CD4-positive, alpha-beta T cell treated with Interleukin-15 for 1 hour (primary cell): ENCODE data around the gene KAZN.
"Not testable (repeated sequence)": the region's sequence is repeated elsewhere in the genome, so short reads cannot be mapped to it uniquely, and the experiment has no call there.

Experiments
- DNase-seq: peaks from one replicate; pipeline ENCODE4 v3.0.0-alpha.2; 2020

Gene KAZN

DNA sequence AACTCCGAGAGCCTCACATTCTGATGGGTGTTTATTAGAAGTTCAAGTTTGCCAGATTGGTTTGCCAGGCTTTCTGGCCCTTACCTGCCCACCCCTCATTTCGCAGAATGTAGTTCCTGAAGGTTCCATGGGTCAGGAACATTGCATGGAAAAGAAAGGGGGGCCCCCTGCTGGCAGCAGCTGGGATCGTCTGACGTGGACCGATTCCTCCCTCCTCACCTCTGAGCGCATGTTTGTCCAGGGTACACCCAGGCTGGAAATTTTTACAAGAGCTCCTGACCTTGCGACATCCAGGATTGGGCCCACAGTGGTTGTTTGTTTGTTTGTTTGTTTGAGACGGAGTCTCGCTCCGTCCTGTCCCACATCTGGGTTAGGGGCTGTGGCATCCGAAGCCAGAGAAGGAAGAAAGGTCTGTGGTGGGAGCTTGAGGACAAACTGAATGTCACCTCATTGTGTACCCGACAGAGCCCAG, 429.1 kb downstream of the KAZN start:
- no peak for DNase-seq

DNA sequence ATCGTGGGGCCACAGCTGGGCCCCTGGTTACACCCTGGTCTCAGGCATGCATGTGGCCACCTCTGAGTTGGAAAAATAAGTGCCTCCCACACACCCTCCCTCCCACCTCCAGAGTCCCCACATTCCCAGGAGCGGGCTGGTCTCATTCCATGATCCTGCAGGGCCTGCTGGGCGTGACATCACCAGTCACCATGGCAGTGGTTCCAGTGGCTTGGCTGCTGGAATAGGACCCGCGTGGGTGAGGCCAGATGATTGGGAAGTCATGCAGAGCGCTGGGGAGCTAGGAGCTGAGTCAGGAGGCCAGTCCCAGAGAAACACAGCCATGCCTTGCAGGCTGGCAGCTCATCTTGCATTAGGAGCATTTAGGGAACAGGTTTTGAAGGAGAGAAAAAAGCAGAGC, 429.6 kb downstream of the KAZN start:
- DNase-seq = no peak

DNA sequence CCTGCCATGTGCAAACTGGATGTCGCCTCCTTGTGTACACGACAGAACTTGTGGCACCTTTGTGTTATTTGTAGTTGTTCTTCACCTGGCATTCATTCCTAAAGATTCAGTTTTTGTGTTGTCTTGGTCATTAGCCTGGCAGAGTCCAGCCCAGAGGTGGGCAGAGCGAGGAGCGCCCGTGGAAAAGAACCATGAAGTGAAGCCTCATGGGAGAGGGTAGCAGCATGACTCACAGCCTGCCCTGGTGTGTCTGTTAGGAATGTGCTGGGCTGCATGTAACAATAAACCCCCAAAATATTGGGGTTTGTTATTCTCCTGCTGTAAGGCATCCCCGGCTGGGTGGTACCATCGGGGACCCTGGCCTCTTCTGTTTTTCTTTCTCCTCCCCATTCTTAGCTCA, 430.1 kb downstream of the KAZN start:
- no peak for DNase-seq

DNA sequence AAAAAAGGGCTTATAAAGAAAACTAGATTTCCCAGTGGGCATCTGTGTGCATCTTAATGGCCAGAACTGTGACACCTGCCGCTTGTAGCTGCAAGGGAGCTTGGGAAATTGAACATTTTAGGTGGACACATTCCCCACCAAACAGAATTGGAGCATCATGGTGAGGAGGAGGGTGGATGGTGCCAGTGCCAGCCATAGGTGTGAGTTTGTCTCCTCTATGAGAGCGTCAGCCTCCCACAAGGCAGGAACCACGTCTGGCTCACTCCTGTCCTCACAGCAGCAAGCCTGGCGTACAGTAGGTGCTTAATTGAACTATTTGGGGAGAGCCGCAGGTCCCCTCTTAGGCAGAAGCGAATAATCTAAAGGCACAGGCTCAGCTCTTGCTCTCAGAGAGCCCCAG, 430.6 kb downstream of the KAZN start:
- no peak for DNase-seq

DNA sequence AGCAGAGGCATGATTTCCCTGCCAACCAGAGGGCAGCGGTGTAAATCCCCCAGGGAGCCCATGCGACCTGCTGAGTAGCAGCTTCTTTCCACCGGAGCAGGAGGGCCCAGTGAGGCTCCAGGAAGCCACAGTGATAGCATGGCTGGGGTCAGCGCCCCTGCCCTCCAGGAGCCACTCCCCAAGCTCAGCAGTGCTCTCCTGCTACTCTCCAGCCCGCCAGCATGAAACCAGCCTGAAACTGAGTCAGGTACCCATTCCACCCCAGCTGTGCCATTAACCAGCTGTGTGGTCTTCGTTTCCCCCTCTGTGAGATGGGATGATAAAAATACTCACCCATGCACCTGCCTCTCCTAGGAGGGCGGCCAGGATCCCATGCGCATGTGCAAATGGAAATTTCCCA, 431.3 kb downstream of the KAZN start:
- DNase-seq = no peak

DNA sequence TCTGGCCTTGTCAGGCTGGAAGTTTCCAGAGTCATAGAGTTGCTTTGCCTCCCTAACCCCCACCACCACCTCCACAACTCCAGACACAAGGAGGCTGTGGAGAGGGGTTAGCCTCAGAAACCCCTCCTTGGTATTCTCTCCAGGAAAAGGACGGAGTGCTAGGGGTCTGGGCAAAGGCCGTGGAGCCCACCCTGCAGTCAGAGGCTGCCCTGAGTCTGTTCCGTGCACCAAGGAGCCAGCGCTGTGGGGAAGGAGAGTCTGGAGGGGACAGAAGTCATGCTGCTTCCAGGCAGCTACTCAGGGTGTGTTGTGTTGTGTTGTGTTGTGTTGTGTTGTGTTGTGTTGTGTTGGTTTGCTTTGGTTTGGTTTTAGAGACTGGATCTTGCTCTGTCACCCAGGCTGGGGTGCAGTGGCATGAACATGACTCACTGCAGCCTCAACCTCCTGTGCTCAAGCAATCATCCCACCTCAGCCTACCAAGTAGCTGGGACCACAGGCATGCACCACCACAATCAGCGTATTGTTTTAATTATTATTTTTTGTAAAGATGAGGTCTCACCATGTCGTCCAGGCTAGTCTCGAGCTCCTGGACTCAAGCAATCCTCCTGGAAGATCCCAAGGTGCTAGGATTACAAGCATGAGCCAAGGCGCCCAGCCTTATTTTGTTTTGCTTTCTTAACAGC, 432.9 kb downstream of the KAZN start:
- no peak for DNase-seq

DNA sequence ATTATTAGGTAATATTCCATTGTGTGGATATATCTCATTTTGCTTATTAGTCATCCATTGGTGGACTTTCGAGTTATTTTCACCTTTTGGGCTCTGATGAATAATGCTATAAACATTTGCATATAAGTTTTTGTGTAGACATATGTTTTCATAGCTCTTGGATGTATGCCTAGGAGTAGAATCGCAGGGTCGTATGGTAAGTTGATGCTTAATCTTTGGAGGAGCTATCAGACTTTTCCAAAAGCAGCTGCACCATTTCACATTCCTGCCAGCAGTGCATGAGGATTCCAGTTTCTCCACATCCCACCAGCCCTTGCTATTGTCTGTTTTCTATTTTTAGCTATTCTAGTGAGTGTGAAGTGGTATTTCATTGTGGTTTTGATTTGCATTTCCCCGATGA, 434.8 kb downstream of the KAZN start:
- DNase-seq = no peak

DNA sequence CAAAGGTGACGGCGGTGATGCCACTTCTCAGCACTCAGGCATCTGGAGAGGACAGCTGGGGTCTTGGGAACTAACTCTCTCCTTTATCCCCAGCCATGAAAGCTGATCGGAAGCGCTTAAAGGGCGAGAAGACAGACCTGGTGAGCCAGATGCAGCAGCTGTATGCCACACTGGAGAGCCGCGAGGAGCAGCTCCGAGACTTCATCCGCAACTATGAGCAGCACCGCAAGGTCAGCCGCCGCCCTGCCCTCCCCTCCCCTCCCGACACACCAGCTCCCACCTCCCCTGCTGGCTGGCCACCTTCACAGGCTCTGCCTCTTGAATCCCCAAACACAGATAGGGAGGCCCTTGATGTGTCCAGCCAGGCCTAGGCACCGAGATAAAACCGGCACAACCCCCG, 436.2 kb downstream of the KAZN start:
- no peak for DNase-seq

DNA sequence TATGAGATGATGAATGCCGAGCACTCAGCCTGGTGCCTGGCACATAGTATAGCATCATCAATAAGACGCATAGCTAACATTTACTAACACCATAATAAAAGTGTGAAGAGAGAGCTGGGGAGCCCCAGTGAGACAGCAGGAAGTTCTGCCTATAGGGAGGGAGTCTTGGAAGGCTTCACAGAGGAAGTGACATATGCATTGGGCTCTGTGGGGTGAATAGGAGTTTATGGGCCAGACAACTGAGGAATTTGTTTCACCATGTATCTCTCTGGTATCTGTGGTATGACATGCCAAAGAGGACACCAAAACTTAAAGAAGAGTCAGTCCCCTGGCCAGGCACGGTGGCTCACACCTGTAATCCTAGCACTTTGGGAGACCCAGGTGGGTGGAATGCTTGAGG, 436.8 kb downstream of the KAZN start:
- DNase-seq = no peak

DNA sequence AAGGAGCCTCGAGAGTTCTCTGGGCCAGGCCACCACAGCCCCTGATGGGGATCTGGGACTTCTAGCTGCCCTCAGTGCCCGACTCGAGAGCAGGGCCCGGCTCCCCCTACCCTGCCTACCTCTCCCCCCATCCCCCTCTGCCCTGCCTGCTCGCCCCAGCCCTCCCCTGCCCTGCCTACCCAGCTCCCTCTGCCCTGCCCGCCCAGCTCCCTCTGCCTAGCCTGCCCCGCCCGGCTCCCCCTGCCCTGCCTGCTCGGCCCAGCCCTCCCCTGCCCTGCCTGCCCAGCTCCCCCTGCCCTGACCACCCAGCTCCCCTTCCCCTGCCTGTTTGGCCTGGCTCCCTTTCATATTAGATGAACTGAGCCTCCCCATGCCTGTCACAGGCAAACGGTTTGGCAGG, 437.6 kb downstream of the KAZN start:
- no peak for DNase-seq

DNA sequence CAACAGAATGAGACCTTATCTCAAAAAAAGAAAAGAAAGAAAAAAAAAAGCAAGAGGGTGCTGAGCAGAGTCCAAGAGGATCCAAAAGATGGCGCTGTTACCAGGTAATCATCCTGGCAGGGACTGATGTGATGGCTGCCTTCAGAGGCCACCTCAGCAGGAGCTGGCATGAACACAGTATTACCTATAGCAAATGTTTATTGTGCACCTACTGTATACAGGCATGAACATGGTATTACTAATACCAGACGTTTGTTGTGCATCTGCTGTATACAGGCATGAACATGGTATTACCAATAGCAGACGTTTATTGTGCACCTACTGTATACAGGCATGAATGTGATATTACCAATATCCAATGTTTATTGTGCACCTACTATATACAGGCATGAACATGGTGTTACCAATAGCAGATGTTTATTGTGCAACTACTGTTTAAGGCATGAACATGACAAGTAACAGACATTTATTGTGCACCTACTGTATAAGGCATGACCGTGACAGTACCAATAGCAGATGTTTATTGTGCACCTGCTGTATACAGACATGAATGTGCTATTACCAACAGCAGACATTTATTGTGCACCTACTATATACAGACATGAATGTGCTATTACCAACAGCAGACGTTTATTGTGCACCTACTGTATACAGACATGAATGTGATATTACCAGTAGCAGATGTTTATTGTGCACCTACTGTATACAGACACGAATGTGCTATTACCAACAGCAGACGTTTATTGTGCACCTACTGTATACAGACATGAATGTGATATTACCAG, 439.9 kb downstream of the KAZN start:
- DNase-seq = no peak

DNA sequence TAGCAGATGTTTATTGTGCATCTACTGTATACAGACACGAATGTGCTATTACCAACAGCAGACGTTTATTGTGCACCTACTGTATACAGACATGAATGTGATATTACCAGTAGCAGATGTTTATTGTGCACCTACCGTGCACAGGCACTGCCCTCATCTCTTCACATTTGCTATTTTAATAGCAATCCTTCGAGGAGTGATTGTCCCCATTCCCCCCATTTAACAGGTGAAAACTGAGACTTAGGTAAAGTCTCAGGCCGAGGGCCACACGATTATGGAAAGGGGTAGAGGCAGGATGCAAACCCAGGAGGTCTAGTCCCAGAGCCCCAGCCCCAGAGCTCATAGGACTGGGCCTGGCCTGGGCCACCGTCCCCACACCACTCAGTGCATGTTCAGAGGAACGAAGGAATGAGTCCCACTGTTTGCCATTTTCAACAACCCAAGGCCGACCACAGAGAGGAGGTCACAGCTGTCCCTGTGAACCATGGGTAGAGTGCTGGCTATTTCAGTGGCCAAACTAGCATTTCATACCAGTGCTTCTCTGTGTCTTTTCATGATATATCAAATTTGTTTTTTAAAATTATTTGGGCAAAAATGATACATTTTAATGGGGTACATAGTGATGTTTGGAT, 440.6 kb downstream of the KAZN start:
- DNase-seq = no peak

DNA sequence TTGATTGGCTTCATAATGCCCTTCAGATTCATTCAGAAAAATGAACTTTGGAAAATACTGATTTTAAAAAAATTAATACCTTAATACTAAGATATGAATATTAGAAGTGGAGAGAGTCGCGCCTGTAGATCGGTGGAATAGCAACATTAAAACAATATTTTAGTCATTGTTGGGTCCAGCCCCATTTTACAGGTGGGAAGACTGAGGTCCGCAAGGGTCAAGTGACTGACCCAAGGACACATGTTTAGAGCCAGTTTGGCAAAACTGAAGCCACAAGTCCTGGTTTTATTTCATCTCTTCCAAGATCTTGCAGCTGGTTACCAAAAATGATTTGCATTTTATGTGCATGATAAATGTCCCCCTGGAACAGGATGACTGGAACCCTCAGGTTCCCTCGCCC, 441.4 kb downstream of the KAZN start:
- DNase-seq = no peak

DNA sequence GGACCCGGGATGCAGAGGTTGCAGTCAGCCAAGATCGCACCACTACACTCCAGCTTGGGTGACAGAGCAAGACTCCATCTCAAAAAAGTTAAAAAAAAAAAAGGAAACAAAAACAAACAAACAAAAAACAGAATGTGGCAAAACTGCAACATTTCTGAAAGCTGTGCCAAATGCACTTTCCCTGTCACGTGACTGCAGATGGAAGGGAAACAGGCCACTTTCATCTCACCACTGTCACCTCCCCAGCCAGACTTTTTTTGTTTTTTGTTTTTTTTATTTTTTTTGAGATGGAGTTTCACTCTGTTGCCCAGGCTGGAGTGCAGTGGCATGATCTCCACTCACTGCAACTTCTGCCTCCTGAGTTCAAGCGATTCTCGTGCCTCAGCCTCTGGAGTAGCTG, 442.2 kb downstream of the KAZN start:
- DNase-seq = not testable (repeated sequence)

DNA sequence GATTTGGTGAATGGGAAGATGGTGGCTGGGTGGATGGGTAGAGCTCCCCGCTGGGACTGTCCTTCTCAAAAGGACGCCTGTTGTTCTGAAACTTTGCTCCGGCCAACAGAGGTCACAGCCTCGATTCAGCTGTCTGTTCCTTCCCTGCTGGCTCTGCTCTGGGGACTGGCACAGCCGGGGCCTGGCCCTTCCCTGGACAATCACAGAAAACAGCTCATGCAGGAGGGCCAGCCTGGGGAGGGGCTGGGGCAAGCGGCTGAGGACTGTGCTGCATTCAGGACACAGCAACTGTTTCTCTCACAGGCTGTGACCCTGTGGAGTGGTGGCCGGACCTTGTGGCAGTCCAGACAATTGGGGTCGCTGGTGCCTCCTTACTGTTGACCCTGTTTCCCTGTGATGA, 444.4 kb downstream of the KAZN start:
- no peak for DNase-seq

DNA sequence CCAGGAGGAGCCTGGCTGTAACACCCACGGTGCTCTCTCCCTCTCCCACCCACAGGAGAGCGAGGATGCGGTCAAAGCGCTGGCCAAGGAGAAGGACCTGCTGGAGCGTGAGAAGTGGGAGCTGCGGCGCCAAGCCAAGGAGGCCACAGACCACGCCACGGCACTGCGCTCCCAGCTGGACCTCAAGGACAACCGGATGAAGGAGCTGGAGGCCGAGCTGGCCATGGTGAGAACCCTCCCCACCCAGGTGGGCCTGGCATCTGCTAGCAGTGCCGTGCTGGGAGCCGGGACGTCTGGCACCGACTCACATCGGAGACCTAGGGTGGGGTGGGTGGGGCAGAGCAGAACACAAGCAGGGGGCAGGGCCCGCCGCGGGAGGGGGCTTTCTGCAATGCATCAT, 445.4 kb downstream of the KAZN start:
- no peak for DNase-seq

DNA sequence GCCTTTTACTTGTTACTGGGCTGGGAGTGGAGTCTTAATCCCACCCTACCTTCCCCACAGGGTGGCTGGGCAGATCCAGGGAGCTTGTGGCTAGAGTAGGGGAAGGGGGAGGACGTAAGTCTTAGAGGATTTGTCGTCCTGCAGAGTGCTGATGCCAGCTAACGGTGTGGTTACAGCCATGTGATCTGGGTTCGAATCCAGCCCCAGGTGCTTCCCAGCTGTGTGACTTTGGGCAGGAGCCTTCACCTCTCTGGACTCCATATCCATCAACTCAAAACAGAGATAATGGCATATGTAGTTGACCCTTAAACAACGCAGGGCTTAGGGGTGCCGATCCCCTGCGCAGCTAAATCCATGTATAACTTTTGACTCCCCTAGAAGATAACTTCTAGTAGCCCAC, 446.6 kb downstream of the KAZN start:
- no peak for DNase-seq

DNA sequence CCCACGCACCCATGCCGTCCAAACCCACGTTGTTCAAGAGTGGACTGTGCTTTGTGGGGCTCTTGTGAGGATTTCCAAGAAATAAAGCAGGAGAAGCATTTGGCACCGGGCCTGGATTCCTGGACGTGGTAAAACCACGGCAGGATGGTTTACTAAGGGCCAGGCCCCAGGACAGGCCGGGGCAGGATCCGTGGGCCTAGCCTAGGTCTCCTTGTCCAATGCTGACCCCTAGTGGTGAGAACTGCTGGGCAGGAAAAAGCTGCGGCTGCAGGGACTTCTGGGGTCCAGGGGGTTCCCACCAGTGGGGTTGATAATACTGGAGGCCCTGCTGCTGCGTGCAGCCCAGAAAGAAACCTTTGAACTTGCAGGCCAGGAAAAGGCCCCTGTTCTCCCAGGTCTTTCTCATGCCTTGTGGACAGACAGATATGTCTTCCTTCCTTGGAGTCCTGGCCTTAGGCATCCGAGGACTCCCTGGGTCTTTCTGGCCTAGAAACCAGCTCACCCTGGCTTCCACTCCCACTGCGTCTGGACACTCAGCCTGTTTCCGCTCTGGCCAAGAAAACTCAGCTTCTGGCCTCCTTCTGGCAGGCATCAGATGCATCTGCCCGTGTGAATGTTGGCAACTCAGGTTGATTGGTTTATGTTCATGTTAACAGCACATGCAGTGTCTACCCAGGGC, 448.1 kb downstream of the KAZN start:
- peak; percentile 22 for DNase-seq

DNA sequence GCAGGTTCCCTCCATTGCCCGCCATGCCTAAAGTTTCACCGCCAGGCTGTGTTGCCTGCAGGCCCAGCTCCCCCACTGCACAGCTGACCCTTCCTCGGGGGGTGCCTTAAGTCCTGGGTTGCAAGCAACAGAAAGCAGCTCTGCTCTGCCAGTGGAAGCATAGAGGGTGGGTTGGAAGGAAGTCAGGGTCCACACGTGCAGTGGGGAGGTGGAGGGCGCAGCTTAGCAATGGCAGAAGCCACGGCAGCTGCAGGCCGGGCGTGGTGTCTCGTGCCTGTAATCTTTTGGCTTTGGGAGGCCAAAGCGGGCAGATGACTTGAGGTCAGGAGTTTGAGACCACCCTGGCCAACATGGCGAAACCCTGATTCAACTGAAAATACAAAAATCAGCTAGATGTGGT, 448.8 kb downstream of the KAZN start:
- DNase-seq = no peak

DNA sequence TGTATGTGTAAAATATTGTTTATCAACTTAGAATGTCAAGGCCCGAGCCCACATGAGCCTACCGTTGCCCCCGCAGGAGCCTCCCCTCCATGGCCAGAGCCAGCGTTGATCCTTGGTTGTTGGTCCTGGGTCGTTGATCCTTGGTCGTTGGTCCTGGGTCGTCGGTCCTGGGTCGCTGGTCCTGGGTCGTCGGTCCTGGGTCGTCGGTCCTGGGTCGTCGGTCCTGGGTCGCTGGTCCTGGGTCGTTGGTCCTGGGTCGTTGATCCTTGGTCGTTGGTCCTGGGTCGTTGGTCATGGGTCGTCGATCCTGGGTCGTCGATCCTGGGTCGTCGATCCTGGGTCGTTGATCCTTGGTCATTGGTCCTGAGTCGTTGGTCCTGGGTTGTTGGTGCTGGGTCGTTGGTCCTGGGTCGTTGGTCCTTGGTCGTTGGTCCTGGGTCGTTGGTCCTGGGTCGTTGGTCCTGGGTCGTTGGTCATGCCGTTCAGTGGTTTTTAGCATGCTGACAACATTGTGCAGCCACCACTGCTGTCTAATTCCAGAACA, 450.0 kb downstream of the KAZN start:
- DNase-seq = no peak

DNA sequence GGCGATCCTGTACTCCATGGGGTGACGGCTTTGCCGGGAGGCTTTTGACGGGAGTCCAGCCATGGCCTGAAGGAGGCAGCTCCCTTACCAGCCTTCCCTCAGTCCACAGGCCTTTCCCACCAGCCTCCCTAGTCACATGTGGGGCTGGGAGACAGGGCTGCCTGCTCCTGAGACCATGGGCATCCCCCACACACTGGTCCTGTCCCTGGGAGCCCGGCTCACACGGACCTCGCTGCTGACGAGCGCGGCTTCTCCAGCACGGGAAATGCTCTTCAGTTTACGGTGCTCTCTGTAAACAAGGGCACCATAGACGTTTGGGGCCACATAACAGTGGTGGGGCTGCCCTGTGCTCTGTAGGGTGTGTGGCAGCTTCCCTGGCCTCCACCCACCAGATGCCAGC, 450.6 kb downstream of the KAZN start:
- DNase-seq = no peak

DNA sequence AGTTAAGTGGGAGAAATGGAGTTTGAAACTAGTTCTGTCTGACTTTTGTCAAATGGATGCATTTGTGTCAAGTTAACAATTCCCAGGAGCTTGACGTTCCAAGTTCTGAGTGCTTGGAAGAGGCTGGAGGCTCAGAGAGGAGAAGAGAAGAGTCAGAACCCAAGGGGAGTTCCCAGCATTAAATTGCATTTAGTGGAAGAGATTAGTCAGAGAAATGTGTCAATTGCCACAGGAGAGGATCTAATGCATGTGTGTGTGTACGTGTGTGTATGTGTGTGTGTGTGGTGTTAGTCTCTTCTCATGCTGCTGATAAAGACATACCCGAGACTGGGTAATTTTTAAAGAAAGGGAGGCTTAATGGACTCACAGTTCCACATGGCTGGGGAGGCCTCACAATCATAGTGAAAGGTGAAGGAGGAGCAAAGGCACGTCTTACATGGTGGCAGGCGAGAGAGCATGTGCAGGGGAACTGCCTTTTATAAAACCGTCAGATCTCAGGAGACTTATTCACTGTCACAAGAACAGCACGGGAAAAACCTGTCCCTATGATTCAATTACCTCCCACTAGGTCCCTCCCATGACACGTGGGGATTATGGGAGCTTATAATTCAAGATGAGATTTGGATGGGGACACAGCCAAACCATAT, 453.5 kb downstream of the KAZN start:
- no peak for DNase-seq

DNA sequence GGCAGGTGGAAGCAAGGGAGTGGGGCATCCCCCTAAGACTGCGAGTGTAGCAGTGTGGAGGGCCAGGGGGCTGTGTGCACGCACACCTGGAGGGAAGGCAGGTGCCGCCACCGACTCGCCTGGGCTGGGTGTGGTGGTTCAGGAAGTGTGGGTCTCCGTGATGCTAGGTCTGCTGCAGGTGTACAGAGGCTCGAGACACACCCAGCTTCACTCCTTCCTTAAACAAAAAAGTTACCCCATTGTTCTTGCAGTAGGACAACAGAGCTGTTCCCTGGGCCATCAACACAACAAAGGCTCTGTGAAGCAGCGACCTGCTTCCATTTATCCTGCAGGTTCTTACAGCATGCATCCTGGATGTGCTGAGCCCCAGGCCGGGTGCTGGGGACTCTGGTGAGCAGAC, 454.7 kb downstream of the KAZN start:
- DNase-seq = no peak
